K562 (cell line): ENCODE results near the gene CHIC2. TPM values are rescaled to one million over a fixed set of nuclear protein-coding genes. Genes with fewer than 3 reads are reported as not detected.

Experiments used
- ATAC-seq: fragments of 200-7000 bp; cut with Tn5 transposase; 3 replicates; pipeline ENCODE4 v1.9.1; 2020; ENCODE audit warnings: moderate library complexity
- BruUV-seq: library from RNA; stranded (reverse); fragments of 400-500 nt; replicated peaks from 2 replicates; lab custom pipeline; 2021; lab: Mats Ljungman, UMichigan
- CTCF ChIA-PET: fragments of 300-600 bp; formaldehyde crosslinking; extraction: SDS; loops from one replicate; lab custom pipeline; 2021; ENCODE audit warnings: low intra/inter-chr PET ratio; lab: Yijun Ruan, JAX
- POLR2A ChIA-PET: fragments of 300-600, 350-650 bp; sonication (Branson Sonifier 250); formaldehyde crosslinking; extraction: SDS; loops from one replicate; lab custom pipeline; 2021; ENCODE audit warnings: antibody characterized with exemption, inconsistent platforms; lab: Yijun Ruan, JAX
- DNase-seq, 4 experiments: peaks; one replicate each; pipeline versions ENCODE4 v3.0.0 to v3.0.0-alpha.2; 2011 to 2018; ENCODE audit warnings: low spot score in 3 of 4, mixed read lengths in 3 of 4; ENCODE audit errors: extremely low read depth in 1 of 4
- FAIRE-seq: peaks from 2 replicates; lab custom pipeline; 2011; peaks lifted over from hg19 to GRCh38; lab: Jason Lieb, UNC
- H2AFZ ChIP-seq: 2 replicates; pipeline ENCODE4 v1.6.0; 2011; ENCODE audit warnings: low read depth, low read length, control low read depth, inconsistent platforms
- H3K27ac ChIP-seq: fragments of 200-600 bp; 3 replicates; pipeline ENCODE4 v1.8.0; 2011; ENCODE audit warnings: low read depth, mild to moderate bottlenecking, control low read depth, inconsistent platforms, low read length, moderate library complexity, mixed read lengths; ENCODE audit errors: extremely low read depth
- H3K27me3 ChIP-seq, 2 experiments: fragments of 300-600 bp in 1 of 2; 2 replicates in 1 of 2; 3 replicates in 1 of 2; pipeline versions ENCODE4 v1.6.0 to v1.8.0; 2011; ENCODE audit warnings: inconsistent platforms in 2 of 2, low read length in 2 of 2, mild to moderate bottlenecking in 1 of 2, mixed read lengths in 1 of 2, moderate library complexity in 1 of 2; ENCODE audit not compliant: control insufficient read depth in 2 of 2, insufficient read depth in 2 of 2
- H3K36me3 ChIP-seq: fragments of 300-600 bp; 3 replicates; pipeline ENCODE4 v1.8.0; 2011; ENCODE audit warnings: mild to moderate bottlenecking, low read length, inconsistent platforms; ENCODE audit not compliant: control insufficient read depth, insufficient read depth
- H3K4me1 ChIP-seq, 2 experiments: fragments of 200-600 bp in 1 of 2; replicated peaks in 1 of 2; 2 replicates in 1 of 2; 3 replicates in 1 of 2; pipeline versions ENCODE4 v1.5.1 to v1.8.0; 2011; ENCODE audit warnings: inconsistent platforms in 2 of 2, low read length in 2 of 2, mild to moderate bottlenecking in 1 of 2, mixed read lengths in 1 of 2, moderate library complexity in 1 of 2; ENCODE audit not compliant: control insufficient read depth in 2 of 2, insufficient read depth in 2 of 2
- H3K4me2 ChIP-seq: 2 replicates; pipeline ENCODE4 v1.6.1; 2011; ENCODE audit warnings: low read length, control low read depth, inconsistent platforms, mixed read lengths; ENCODE audit not compliant: insufficient read depth
- H3K4me3 ChIP-seq: fragments of 200-600 bp; sonication (generic), shearing (Covaris generic); 2 replicates; pipeline ENCODE4 v1.5.1; 2016; ENCODE audit warnings: control low read depth, inconsistent platforms
- H3K79me2 ChIP-seq: fragments of 200-600 bp; 3 replicates; pipeline ENCODE4 v1.8.0; 2011; ENCODE audit warnings: low read length, inconsistent platforms; ENCODE audit not compliant: control insufficient read depth, insufficient read depth
- H3K9ac ChIP-seq, 2 experiments: 2 replicates each; pipeline versions ENCODE4 v1.6.0 to v1.6.1; 2011; ENCODE audit warnings: low read depth in 2 of 2, low read length in 2 of 2, control low read depth in 1 of 2, inconsistent platforms in 1 of 2, mild to moderate bottlenecking in 1 of 2, mixed read lengths in 1 of 2; ENCODE audit not compliant: insufficient read depth in 1 of 2
- H3K9me1 ChIP-seq: one replicate; pipeline ENCODE4 v1.6.0; 2011; ENCODE audit warnings: inconsistent platforms, mild to moderate bottlenecking, low read length, moderate library complexity; ENCODE audit not compliant: control insufficient read depth, insufficient read depth
- H3K9me3 ChIP-seq: replicated peaks from 2 replicates; pipeline ENCODE4 v1.5.1; 2011; ENCODE audit warnings: low read depth, low read length, inconsistent platforms; ENCODE audit not compliant: control insufficient read depth, insufficient read depth
- H4K20me1 ChIP-seq: replicated peaks from 2 replicates; pipeline ENCODE4 v1.6.1; 2011; ENCODE audit warnings: low read length, inconsistent platforms, mixed read lengths; ENCODE audit not compliant: control insufficient read depth, insufficient read depth
- MAFG ChIP-seq: fragments of 450-650 bp; conservative IDR thresholded peaks from 2 replicates; pipeline ENCODE4 v1.6.1; 2016; ENCODE audit warnings: missing genetic modification characterization, missing compliant biosample characterization
- NR1H2 ChIP-seq: sonication (generic); formaldehyde crosslinking; IDR thresholded peaks from 2 replicates; pipeline ENCODE4 v1.4.0; 2020; ENCODE audit warnings: mild to moderate bottlenecking, missing genetic modification reagents
- PRMT5 ChIP-seq: sonication (generic); formaldehyde crosslinking; IDR thresholded peaks from 2 replicates; pipeline ENCODE4 v1.5.0; 2020; ENCODE audit warnings: missing genetic modification reagents
- RAD21 ChIP-seq, 2 experiments: fragments of 250-450 bp in 1 of 2; fragments of 450-650 bp in 1 of 2; sonication (Bioruptor Pico) in 1 of 2; formaldehyde crosslinking in 1 of 2; IDR thresholded peaks in 1 of 2; conservative IDR thresholded peaks in 1 of 2; 2 replicates each; pipeline versions ENCODE4 v1.4.0 to v1.8.0; 2020 to 2022; ENCODE audit warnings: mild to moderate bottlenecking in 2 of 2, moderate library complexity in 1 of 2
- RBM39 ChIP-seq: fragments of 200-400 bp; formaldehyde crosslinking; optimal IDR thresholded peaks from 2 replicates; pipeline ENCODE3; 2018; ENCODE audit warnings: low read depth, low read length
- SAP30 ChIP-seq: fragments of 200-600 bp; sonication (generic); IDR thresholded peaks from 2 replicates; pipeline ENCODE4 v1.6.1; 2012; ENCODE audit warnings: borderline replicate concordance, low read depth, mild to moderate bottlenecking, moderate library complexity, low read length, control low read depth, inconsistent platforms; ENCODE audit not compliant: insufficient read depth, poor library complexity, severe bottlenecking
- SETDB1 ChIP-seq: IDR thresholded peaks from one replicate; pipeline ENCODE4 v1.6.1; 2012; ENCODE audit warnings: low read length, control low read depth, inconsistent platforms
- WGBS: fragments of 100-300 bp; shearing (Covaris generic); methylation state at CpG from one replicate; pipeline ENCODE4 v1.1.6; 2016; ENCODE audit warnings: low coverage, mixed read lengths; ENCODE audit not compliant: insufficient coverage; ENCODE audit errors: missing lambda C conversion rate; 5-methylcytosine and 5-hydroxymethylcytosine counted together
- in situ Hi-C: fragments of 300-500 bp; cut with MboI; formaldehyde crosslinking; loops from 4 replicates; pipeline ENCODE4 v1.15.0; 2018; ENCODE audit warnings: inconsistent platforms, mixed read lengths
- intact Hi-C: fragments of 100-400 bp; cut with micrococcal nuclease; formaldehyde crosslinking; loops from 2 replicates; pipeline ENCODE4 v1.14.2; 2022
- polyA plus RNA-seq, 8 experiments: library from polyadenylated mRNA; depleted of rRNA in 4 of 8; stranded (reverse) in 5 of 8; unstranded in 3 of 8; fragments of >200 nt; fragmentation: Nextera tagmentation in 2 of 8; fragmentation: Illumina TruSeq in 1 of 8; extraction: Ambion mirVana in 2 of 8; extraction: Trizol in 1 of 8; gene quantifications; 2 replicates each; pipeline versions ENCODE4 v1.2.1 to v1.2.3, GENCODE V29; 2011 to 2014; ENCODE audit warnings: inconsistent platforms in 1 of 8, missing spikeins in 1 of 8
- total RNA-seq, 7 experiments: library from RNA; depleted of rRNA in 6 of 7; stranded (reverse); fragments of >200 nt in 6 of 7; fragmentation: Illumina TruSeq in 2 of 7; extraction: Trizol in 2 of 7; gene quantifications; 2 replicates each; pipeline versions ENCODE4 v1.2.1 to v1.2.3, GENCODE V29; 2011 to 2021; ENCODE audit warnings: low replicate concordance in 1 of 7
- TF ChIP-seq, protein P1 (sequence below): IDR thresholded peaks from 2 replicates; pipeline ENCODE4 v1.6.1; 2011; ENCODE audit not compliant: insufficient read length; ENCODE audit errors: extremely low read depth
- TF ChIP-seq, protein P2 (sequence below): sonication (generic); formaldehyde crosslinking; IDR thresholded peaks from 2 replicates; pipeline ENCODE4 v1.8.1; 2022; ENCODE audit warnings: missing genetic modification reagents
- TF ChIP-seq, protein P3 (sequence below), 2 experiments: fragments of 450-650 bp in 1 of 2; sonication (generic) in 1 of 2; formaldehyde crosslinking in 1 of 2; IDR thresholded peaks in 1 of 2; conservative IDR thresholded peaks in 1 of 2; 2 replicates each; pipeline versions ENCODE4 v1.6.1 to v1.8.1; 2016 to 2023; ENCODE audit warnings: mild to moderate bottlenecking in 2 of 2, moderate library complexity in 2 of 2, inconsistent platforms in 1 of 2, missing genetic modification reagents in 1 of 2

The CHIC2 gene
- total and polyA plus RNA-seq, 9 of the 15 experiments (the other 6 are each of a cell fraction or from before 2014, with no cell fraction given): 0.89 to 25.1 (median 12.1) TPM

DNA sequence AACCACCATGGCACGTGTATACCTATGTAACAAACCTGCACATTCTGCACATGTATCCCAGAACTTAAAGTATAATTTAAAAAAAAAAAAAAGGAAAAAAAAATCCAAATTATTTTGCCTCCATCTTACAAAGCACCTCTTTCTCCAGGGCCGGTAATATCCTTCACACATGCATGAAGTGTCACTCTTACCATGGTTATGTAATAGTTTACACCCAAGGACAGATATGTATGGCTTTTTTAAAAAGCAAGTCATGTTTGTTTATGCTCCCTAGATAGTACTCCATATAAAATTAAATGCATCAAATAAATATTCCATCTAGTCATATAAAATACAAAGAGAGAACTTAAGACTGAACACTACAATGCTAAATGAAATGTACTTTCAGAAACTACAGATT, 22.5 kb downstream of the CHIC2 start:
- Histone ChIP-seq H3K36me3 (no peaks in the 10 kb centered on the region), H3K4me1 (no peaks in the 10 kb centered on the region), H4K20me1 (no peaks in the 10 kb centered on the region), H3K4me2 (no peak overlapping the region), H3K27ac (no peak overlapping the region), H3K9me1 (no peaks in the 10 kb centered on the region), H3K9me3 (no peaks in the 10 kb centered on the region), H3K9ac (no peak overlapping the region), H2AFZ (no peak overlapping the region), H3K79me2 (no peaks in the 10 kb centered on the region), H3K27me3 (no peaks in the 10 kb centered on the region), H3K4me3 (no peak overlapping the region)
- no TSS peak for BruUV-seq
- DNase-seq (no peak), ATAC-seq (no peak), FAIRE-seq (no peak)
- in situ Hi-C loops: no loop called here
- ChIA-PET CTCF (no interaction called here), POLR2A (no interaction called here)
- intact Hi-C loops: no loop called here
- 66% methylated on average over 2 of the region's 2 CpGs for WGBS
- TF ChIP-seq, protein P1, sequence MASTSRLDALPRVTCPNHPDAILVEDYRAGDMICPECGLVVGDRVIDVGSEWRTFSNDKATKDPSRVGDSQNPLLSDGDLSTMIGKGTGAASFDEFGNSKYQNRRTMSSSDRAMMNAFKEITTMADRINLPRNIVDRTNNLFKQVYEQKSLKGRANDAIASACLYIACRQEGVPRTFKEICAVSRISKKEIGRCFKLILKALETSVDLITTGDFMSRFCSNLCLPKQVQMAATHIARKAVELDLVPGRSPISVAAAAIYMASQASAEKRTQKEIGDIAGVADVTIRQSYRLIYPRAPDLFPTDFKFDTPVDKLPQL: no peak
- TF ChIP-seq NR1H2 (no peak), RAD21 (CRISPR knock-in tag; conservative IDR thresholded peaks at IDR 0.05 in 1 of 2, IDR thresholded peaks at IDR 0.05 in 1 of 2) (no peak), SETDB1 (no peak), PRMT5 (CRISPR knock-in tag) (no peak), SAP30 (no peak), MAFG (tag) (no peak), RBM39 (no peak)
- TF ChIP-seq, protein P2, sequence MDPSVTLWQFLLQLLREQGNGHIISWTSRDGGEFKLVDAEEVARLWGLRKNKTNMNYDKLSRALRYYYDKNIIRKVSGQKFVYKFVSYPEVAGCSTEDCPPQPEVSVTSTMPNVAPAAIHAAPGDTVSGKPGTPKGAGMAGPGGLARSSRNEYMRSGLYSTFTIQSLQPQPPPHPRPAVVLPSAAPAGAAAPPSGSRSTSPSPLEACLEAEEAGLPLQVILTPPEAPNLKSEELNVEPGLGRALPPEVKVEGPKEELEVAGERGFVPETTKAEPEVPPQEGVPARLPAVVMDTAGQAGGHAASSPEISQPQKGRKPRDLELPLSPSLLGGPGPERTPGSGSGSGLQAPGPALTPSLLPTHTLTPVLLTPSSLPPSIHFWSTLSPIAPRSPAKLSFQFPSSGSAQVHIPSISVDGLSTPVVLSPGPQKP (CRISPR knock-in tag): no peak
- TF ChIP-seq, protein P3, sequence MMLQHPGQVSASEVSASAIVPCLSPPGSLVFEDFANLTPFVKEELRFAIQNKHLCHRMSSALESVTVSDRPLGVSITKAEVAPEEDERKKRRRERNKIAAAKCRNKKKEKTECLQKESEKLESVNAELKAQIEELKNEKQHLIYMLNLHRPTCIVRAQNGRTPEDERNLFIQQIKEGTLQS (IDR thresholded peaks at IDR 0.05): no peak
- TF ChIP-seq, protein P3 (CRISPR knock-in tag; conservative IDR thresholded peaks at IDR 0.05): no peak
